H9 (cell line): ENCODE data around the gene PCED1A. TPM values are rescaled to one million over a fixed set of nuclear protein-coding genes. Genes with fewer than 3 reads are reported as not detected.

ENCODE experiments used
- DNase-seq: peaks from one replicate; pipeline ENCODE4 v3.0.0-alpha.2; 2017
- H2AFZ ChIP-seq: one replicate; pipeline ENCODE4 v1.6.1; 2013; ENCODE audit warnings: mild to moderate bottlenecking, low read length, control low read depth, moderate library complexity
- H2AK5ac ChIP-seq: 2 replicates; pipeline ENCODE4 v1.6.1; 2013; ENCODE audit warnings: low read length, control low read depth, mixed read lengths; ENCODE audit not compliant: insufficient read length
- H2BK120ac ChIP-seq: one replicate; pipeline ENCODE4 v1.6.1; 2013; ENCODE audit warnings: low read depth, mild to moderate bottlenecking, low read length, control low read depth, inconsistent platforms; ENCODE audit not compliant: poor library complexity, severe bottlenecking
- H2BK12ac ChIP-seq: 2 replicates; pipeline ENCODE4 v1.6.1; 2013; ENCODE audit warnings: low read length, control low read depth, mixed read lengths, low read depth; ENCODE audit not compliant: insufficient read length
- H2BK15ac ChIP-seq: 2 replicates; pipeline ENCODE4 v1.6.1; 2013; ENCODE audit warnings: low read depth, low read length, control low read depth
- H2BK20ac ChIP-seq: one replicate; pipeline ENCODE4 v1.6.1; 2013; ENCODE audit warnings: low read depth, mild to moderate bottlenecking, low read length, control low read depth, inconsistent platforms; ENCODE audit not compliant: poor library complexity, severe bottlenecking
- H2BK5ac ChIP-seq: 2 replicates; pipeline ENCODE4 v1.6.1; 2013; ENCODE audit warnings: low read length, control low read depth, mixed read lengths; ENCODE audit not compliant: insufficient read length
- H3K14ac ChIP-seq: 2 replicates; pipeline ENCODE4 v1.6.1; 2013; ENCODE audit warnings: low read length, control low read depth; ENCODE audit not compliant: insufficient read depth
- H3K18ac ChIP-seq: 2 replicates; pipeline ENCODE4 v1.6.1; 2013; ENCODE audit warnings: low read depth, mild to moderate bottlenecking, mixed read lengths, low read length, control low read depth; ENCODE audit not compliant: insufficient read length
- H3K23ac ChIP-seq: 2 replicates; pipeline ENCODE4 v1.6.1; 2013; ENCODE audit warnings: low read length, control low read depth, mixed read lengths, low read depth; ENCODE audit not compliant: insufficient read length
- H3K23me2 ChIP-seq: 2 replicates; pipeline ENCODE4 v1.6.1; 2013; ENCODE audit warnings: low read depth, mild to moderate bottlenecking, mixed read lengths, low read length, control low read depth; ENCODE audit not compliant: insufficient read length, poor library complexity, severe bottlenecking
- H3K27ac ChIP-seq: 2 replicates; pipeline ENCODE4 v1.5.1; 2013; ENCODE audit warnings: low read length, control low read depth, mixed read lengths, low read depth; ENCODE audit not compliant: insufficient read length
- H3K27me3 ChIP-seq: 2 replicates; pipeline ENCODE4 v1.6.1; 2013; ENCODE audit warnings: low read length, control low read depth, inconsistent platforms; ENCODE audit not compliant: insufficient read depth
- H3K4ac ChIP-seq: 2 replicates; pipeline ENCODE4 v1.6.1; 2013; ENCODE audit warnings: low read depth, mild to moderate bottlenecking, control low read depth, inconsistent platforms, low read length, moderate library complexity
- H3K4me1 ChIP-seq: 2 replicates; pipeline ENCODE4 v1.6.1; 2013; ENCODE audit warnings: low read length, control low read depth, inconsistent platforms; ENCODE audit not compliant: insufficient read depth
- H3K4me2 ChIP-seq: 2 replicates; pipeline ENCODE4 v1.6.1; 2013; ENCODE audit warnings: low read length, control low read depth, mixed read lengths; ENCODE audit not compliant: insufficient read length, insufficient read depth
- H3K56ac ChIP-seq: 2 replicates; pipeline ENCODE4 v1.6.1; 2013; ENCODE audit warnings: low read depth, mild to moderate bottlenecking, mixed read lengths, low read length, control low read depth; ENCODE audit not compliant: insufficient read length
- H3K79me1 ChIP-seq: 2 replicates; pipeline ENCODE4 v1.6.1; 2013; ENCODE audit warnings: low read depth, mild to moderate bottlenecking, moderate library complexity, low read length, control low read depth, inconsistent platforms; ENCODE audit not compliant: insufficient read depth, poor library complexity, severe bottlenecking
- H3K79me2 ChIP-seq: 2 replicates; pipeline ENCODE4 v1.6.1; 2013; ENCODE audit warnings: low read length, control low read depth, inconsistent platforms; ENCODE audit not compliant: insufficient read depth
- H3K9ac ChIP-seq: 2 replicates; pipeline ENCODE4 v1.6.1; 2013; ENCODE audit warnings: low read length, control low read depth, mixed read lengths; ENCODE audit not compliant: insufficient read length; ENCODE audit errors: extremely low read depth
- H3K9me3 ChIP-seq: one replicate; pipeline ENCODE4 v1.6.1; 2013; ENCODE audit warnings: low read depth, low read length, inconsistent platforms; ENCODE audit not compliant: control insufficient read depth
- H3T11ph ChIP-seq: one replicate; pipeline ENCODE4 v1.6.1; 2013; ENCODE audit warnings: mild to moderate bottlenecking, low read length, control low read depth, inconsistent platforms
- H4K20me1 ChIP-seq: one replicate; pipeline ENCODE4 v1.6.1; 2013; ENCODE audit not compliant: control insufficient read depth, insufficient read length, insufficient read depth
- H4K5ac ChIP-seq: 2 replicates; pipeline ENCODE4 v1.6.1; 2013; ENCODE audit warnings: low read depth, mild to moderate bottlenecking, mixed read lengths, low read length, control low read depth; ENCODE audit not compliant: insufficient read length
- H4K8ac ChIP-seq: replicated peaks from 2 replicates; pipeline ENCODE4 v1.6.1; 2013; ENCODE audit warnings: low read length, control low read depth, mixed read lengths, low read depth; ENCODE audit not compliant: insufficient read length
- H4K91ac ChIP-seq: 2 replicates; pipeline ENCODE4 v1.6.1; 2013; ENCODE audit warnings: low read depth, mild to moderate bottlenecking, moderate library complexity, mixed read lengths, low read length, control low read depth; ENCODE audit not compliant: insufficient read length
- H3K27ac Mint-ChIP-seq, 3 experiments: 2 replicates in 2 of 3; 3 replicates in 1 of 3; pipeline ENCODE4 v1.8.0; 2020 to 2021; ENCODE audit warnings: mixed read lengths in 3 of 3, mild to moderate bottlenecking in 1 of 3, moderate library complexity in 1 of 3
- H3K27me3 Mint-ChIP-seq: 2 replicates; pipeline ENCODE4 v1.8.0; 2021; ENCODE audit warnings: low read depth, mild to moderate bottlenecking, moderate library complexity, mixed read lengths
- H3K36me3 Mint-ChIP-seq, 3 experiments: 2 replicates in 2 of 3; 3 replicates in 1 of 3; pipeline ENCODE4 v1.8.0; 2020 to 2021; ENCODE audit warnings: low read depth in 3 of 3, mixed read lengths in 3 of 3; ENCODE audit not compliant: insufficient read depth in 1 of 3
- H3K4me1 Mint-ChIP-seq, 2 experiments: 2 replicates each; pipeline ENCODE4 v1.8.0; 2020; ENCODE audit warnings: mixed read lengths in 2 of 2
- H3K4me3 Mint-ChIP-seq, 2 experiments: 2 replicates in 1 of 2; 3 replicates in 1 of 2; pipeline ENCODE4 v1.8.0; 2020 to 2021; ENCODE audit warnings: mild to moderate bottlenecking in 2 of 2, mixed read lengths in 2 of 2, moderate library complexity in 1 of 2
- H3K9me3 Mint-ChIP-seq, 2 experiments: 2 replicates in 1 of 2; 3 replicates in 1 of 2; pipeline ENCODE4 v1.8.0; 2020; ENCODE audit warnings: mild to moderate bottlenecking in 2 of 2, mixed read lengths in 2 of 2, moderate library complexity in 1 of 2
- WGBS: extraction: QIAGEN DNeasy Blood & Tissue Kit; methylation state at CpG from one replicate; pipeline ENCODE4 v1.1.7; 2013; ENCODE audit warnings: missing lambda C conversion rate, low lambda C conversion rate, mixed read lengths; ENCODE audit not compliant: insufficient read length; ENCODE audit errors: extremely low coverage; 5-methylcytosine and 5-hydroxymethylcytosine counted together
- long read RNA-seq: library from polyadenylated mRNA; unstranded; transcript quantifications from one replicate; pipeline ENCODE4 v2.0.0, GENCODE V29; 2020
- total RNA-seq: library from RNA; stranded (reverse); gene quantifications from 2 replicates; pipeline ENCODE4 v1.2.1, GENCODE V29; 2021
- TF ChIP-seq, protein P1 (sequence below): fragments of 200-600 bp; sonication (generic); conservative IDR thresholded peaks from 3 replicates; pipeline ENCODE4 v1.8.0; 2021; ENCODE audit warnings: antibody characterized with exemption, mild to moderate bottlenecking

The PCED1A gene, protein sequence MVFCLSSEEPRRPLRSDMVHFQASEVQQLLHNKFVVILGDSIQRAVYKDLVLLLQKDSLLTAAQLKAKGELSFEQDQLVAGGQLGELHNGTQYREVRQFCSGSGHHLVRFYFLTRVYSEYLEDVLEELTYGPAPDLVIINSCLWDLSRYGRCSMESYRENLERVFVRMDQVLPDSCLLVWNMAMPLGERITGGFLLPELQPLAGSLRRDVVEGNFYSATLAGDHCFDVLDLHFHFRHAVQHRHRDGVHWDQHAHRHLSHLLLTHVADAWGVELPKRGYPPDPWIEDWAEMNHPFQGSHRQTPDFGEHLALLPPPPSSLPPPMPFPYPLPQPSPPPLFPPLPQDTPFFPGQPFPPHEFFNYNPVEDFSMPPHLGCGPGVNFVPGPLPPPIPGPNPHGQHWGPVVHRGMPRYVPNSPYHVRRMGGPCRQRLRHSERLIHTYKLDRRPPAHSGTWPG
- 27.2 and 30.8 TPM in 2 replicates for total RNA-seq
- long read RNA-seq, transcript PCED1A-202 (8 exons, 2,016 nt) = major isoform, 15 of 35 reads
- long read RNA-seq, partial matches to known transcripts = 6 of 35 reads
- long read RNA-seq, other reads (novel, unspliced or antisense) = 14 of 35 reads

DNA sequence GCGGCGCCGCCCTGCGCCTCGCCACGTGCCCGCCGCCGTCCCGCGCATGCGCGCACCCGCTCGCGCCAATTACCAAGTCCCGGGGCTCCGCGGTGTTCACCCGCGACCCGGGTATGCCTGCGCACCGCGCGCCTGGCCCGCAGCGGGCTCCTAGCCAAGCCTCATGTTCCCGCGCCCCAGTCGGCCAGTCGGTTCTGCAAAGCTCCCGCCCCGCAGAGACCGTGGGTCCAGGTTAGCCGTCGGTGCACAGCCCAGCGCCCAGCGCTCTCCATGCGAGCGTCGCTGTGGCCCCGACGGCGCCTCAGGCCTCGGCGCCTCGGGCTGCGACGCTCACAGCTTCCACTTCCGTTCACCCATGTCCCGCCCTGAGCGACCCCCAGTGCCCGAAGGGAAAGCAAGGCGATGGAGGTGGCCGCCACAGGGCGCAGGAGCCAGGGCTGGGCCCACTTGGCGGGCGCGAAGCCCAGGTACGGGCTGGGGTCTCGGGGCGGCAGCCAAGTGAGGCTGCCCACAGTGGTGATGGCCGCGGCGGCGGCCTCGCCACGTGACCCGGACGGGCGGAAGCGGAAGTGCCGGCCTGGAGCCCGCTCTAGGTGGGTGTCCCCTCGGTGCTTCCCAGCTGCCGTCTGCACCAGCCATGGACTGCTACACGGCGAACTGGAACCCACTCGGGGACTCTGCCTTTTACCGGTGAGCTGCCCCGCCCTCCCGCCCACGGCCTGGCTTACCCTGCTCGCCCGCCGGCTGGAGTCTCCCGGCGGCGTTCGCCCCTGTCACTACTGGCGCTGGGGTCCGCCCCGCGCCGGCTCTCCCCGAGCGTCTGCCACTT is at the start of gene PCED1A, which contains the start of gene VPS16:
PCED1A (minus strand) TSS at position 518 of the 829 bp plus-strand sequence. CDS start 743 bp downstream, outside the sequence.
VPS16 (plus strand) TSS at position 608 of the 829 bp plus-strand sequence; CDS start at position 638, 30 bp downstream.
- H3K18ac ChIP-seq = peak within 1 kb of the TSS; percentile 82
- peaks cover 3 to 21% (median 17%) of the 10 kb centered on the region in 3 experiments for H3K36me3 Mint-ChIP-seq
- H2BK120ac ChIP-seq = no peak within 1 kb of the TSS
- H4K20me1 ChIP-seq = no peaks in the 10 kb centered on the region
- H3K27ac ChIP-seq = no peak within 1 kb of the TSS
- no peak within 1 kb of the TSS; a peak in 1 of 7 replicates for H3K27ac Mint-ChIP-seq
- H3K4ac ChIP-seq = no peak within 1 kb of the TSS
- no peaks in the 10 kb centered on the region for H3K4me1 ChIP-seq
- peaks cover 7% of the 10 kb centered on the region; the same call in 1 of the 2 replicates for H3K27me3 ChIP-seq
- no peak within 1 kb of the TSS for H3T11ph ChIP-seq
- DNase-seq = peak; percentile 90
- H3K9me3 ChIP-seq = no peaks in the 10 kb centered on the region
- no peak within 1 kb of the TSS for H4K91ac ChIP-seq
- no peaks in the 10 kb centered on the region for H3K79me1 ChIP-seq
- peak within 1 kb of the TSS; percentile 80 for H3K4me3 Mint-ChIP-seq
- no peak within 1 kb of the TSS for H3K56ac ChIP-seq
- TF ChIP-seq, protein P1, sequence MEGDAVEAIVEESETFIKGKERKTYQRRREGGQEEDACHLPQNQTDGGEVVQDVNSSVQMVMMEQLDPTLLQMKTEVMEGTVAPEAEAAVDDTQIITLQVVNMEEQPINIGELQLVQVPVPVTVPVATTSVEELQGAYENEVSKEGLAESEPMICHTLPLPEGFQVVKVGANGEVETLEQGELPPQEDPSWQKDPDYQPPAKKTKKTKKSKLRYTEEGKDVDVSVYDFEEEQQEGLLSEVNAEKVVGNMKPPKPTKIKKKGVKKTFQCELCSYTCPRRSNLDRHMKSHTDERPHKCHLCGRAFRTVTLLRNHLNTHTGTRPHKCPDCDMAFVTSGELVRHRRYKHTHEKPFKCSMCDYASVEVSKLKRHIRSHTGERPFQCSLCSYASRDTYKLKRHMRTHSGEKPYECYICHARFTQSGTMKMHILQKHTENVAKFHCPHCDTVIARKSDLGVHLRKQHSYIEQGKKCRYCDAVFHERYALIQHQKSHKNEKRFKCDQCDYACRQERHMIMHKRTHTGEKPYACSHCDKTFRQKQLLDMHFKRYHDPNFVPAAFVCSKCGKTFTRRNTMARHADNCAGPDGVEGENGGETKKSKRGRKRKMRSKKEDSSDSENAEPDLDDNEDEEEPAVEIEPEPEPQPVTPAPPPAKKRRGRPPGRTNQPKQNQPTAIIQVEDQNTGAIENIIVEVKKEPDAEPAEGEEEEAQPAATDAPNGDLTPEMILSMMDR = no peak
- no peak within 1 kb of the TSS for H3K23ac ChIP-seq
- peak within 1 kb of the TSS; percentile 83 for H3K4me2 ChIP-seq
- no peak within 1 kb of the TSS for H2AFZ ChIP-seq
- H3K4me1 Mint-ChIP-seq = peaks cover 4 to 10% of the 10 kb centered on the region in 2 experiments
- H3K23me2 ChIP-seq = peaks cover 7% of the 10 kb centered on the region
- H3K14ac ChIP-seq = peak within 1 kb of the TSS; percentile 64; the same call in 1 of the 2 replicates
- peak within 1 kb of the TSS; percentile 40 for H3K9ac ChIP-seq
- no peak within 1 kb of the TSS for H2AK5ac ChIP-seq
- no peak within 1 kb of the TSS for H2BK12ac ChIP-seq
- H2BK5ac ChIP-seq = no peak within 1 kb of the TSS
- H4K5ac ChIP-seq = no peak within 1 kb of the TSS
- H3K27me3 Mint-ChIP-seq = peaks cover 12% of the 10 kb centered on the region
- H4K8ac ChIP-seq = no peak within 1 kb of the TSS
- no peak within 1 kb of the TSS for H2BK20ac ChIP-seq
- WGBS = no CpG with 5 or more reads among the region's 98 CpGs
- peaks cover 0 to 4% of the 10 kb centered on the region in 2 experiments; a peak in 1 of 5 replicates for H3K9me3 Mint-ChIP-seq
- no peaks in the 10 kb centered on the region for H3K79me2 ChIP-seq
- no peak within 1 kb of the TSS for H2BK15ac ChIP-seq
